HG03432 (cell line): ENCODE results near the gene ELAVL3.
"Not testable (repeated sequence)": the region's sequence is repeated elsewhere in the genome, so short reads cannot be mapped to it uniquely, and the experiment has no call there.

Experiments
- ATAC-seq: cut with Tn5 transposase; IDR thresholded peaks from one replicate; pipeline ENCODE4 v1.9.1; 2021; ENCODE audit warnings: mild to moderate bottlenecking, moderate library complexity; ENCODE audit not compliant: unreplicated experiment

ELAVL3 gene

DNA sequence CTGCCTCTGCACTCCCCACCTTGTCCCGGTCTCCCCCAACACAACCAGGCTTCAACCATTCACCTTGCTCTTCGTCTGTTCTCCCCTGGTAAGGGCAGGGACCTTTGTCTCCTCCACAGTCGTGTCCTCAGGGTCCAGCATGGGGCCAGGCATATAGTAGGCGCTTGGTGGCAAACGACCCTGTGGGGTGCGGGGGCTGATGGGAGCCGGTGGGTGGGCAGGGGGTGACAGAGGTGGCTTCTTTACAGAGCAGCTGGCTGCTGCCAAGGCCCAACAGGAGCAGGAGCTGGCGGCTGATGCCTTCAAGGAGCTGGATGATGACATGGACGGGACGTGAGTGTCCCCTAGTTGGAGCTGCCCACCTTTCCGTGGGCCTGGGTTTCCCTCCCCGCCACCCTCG is 35.7 kb downstream of the ELAVL3 start:
- ATAC-seq, result no peak

DNA sequence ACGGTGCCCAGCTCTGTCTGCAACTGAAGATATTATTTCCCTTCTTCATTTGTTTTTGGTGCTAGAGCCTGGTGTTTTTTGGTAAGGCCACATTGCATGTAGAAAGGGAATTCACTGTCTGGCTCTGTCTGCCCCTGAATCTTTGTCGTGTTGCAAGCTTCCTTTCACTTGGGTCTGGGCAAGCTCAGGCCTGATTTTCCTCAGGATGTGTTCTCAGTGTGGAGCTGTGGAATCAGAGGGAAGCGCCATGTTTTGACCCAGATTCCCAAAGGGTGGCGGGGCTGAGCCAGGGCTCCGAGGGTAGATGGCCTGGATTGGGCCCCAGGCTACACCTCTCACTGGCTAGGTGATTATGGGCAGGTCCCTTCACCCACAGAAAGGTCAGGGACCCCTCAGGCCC is 36.8 kb downstream of the ELAVL3 start:
- no peak for ATAC-seq

- ATAC-seq, result no peak
Measured at GRCh38 chr19:11437955-11438354, 42.9 kb downstream of the ELAVL3 start.

DNA sequence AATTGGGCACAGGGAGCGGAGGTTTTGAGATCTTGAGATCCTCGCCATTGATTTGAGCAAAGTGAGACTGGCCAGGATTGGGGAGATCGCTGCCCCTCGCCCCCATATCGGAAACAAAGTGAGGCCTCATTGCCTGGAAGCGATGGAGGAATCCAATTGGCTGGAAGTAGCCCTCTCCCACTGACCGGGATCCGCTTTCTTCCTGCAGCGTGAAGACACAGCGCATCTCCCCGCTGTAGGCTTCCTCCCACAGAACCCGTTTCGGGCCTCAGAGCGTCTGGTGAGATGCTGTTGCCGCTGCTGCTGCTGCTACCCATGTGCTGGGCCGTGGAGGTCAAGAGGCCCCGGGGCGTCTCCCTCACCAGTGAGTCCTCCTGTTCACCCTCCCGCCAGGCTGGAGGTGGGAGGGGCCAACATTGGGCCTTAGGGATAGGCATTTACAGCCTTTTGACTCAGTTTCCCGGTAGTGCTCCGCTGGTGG is 45.0 kb downstream of the ELAVL3 start:
- ATAC-seq, result no peak

GRCh38 chr19:11435057-11435832 is 45.6 kb downstream of the ELAVL3 start, which contains the start of the genes ODAD3 and PRKCSH:
ODAD3 (minus strand) TSS chr19:11435121; CDS start chr19:11435016, 105 bp downstream.
PRKCSH (plus strand) TSS chr19:11435635; CDS start chr19:11436118, 483 bp downstream.
- ATAC-seq, result peak; percentile 90

- ATAC-seq, result peak; percentile 16
Measured at GRCh38 chr19:11434703-11435056, 46.2 kb downstream of the ELAVL3 start.

- ATAC-seq, result not testable (repeated sequence)
Measured at GRCh38 chr19:11433526-11433925, 47.3 kb downstream of the ELAVL3 start.

DNA sequence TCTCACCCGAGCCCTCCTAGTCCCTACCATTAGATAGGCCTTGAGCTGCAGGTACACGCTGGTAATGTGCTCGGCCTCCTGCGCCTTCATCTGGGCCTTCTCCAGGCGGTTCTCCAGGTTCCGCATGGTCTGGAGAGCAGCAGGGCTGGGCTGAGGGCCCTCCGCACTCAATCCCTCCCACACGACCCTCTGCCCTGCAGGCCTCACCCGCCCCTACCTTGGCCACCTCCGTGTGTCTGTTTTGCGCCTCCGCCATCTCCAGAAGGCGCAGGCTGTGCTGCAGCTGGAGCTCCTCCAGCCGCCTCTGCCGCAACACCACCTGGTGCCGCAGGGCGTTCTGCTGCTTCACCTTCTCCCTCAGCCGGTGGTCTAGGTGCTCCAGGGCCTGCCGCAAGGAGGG is 54.2 kb downstream of the ELAVL3 start:
- ATAC-seq, result no peak

DNA sequence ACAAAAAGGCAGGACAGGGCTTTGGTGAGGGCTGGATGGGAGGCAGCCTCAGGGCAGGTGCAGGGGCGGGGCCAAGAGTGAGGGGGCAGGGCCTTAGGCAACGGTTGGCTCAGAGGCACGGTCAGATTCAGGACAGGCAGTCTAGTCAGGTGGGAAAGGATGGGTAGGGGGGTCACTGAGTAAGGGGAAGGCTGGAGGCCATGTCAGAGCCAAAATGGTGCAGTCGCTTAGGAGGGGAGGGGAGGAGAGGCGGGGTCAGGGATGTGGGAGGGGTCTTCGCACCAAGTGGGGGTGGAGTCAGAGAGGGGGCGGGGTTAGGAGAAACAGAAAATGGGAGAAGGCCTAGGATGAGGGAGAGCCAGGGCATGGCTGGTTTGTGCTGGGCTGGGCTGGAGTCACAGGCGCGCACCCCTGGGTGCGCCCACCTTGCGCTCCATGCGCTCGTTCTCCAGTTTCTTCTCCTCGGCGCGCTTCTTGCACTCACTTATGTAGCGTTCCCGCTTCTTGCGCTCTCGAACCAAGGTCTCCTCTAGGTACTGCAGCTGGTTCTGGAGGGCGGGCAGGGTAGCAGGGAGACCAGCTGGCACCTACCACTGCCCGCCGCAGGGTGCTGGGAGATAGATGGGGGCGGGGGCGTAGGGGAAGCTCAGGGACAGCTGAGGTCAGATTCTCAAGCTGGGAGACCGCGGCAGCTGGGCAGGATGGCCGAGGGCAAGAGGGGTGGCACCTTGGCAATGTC is 55.0 kb downstream of the ELAVL3 start:
- no peak for ATAC-seq

DNA sequence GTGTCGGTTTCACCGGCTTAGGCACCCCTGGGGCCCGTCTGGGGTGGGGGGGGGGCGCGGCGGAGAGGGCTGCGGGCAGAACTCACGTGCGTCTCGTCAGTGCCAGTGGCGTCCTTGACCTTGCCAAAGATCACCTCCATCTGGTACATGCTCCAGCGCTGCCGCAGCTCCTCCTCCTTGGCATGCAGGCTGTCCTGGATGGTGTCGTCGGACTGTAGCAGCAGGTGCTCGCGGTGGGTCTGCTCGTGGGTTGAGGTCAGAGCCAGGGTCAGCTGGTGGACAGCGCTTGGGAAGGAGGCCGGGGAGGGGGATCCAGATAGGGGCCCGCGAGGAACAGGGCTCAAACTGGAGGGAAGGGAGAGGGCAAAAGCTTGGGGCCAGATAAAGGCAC is 57.1 kb downstream of the ELAVL3 start:
- no peak for ATAC-seq

- no peak for ATAC-seq
Measured at GRCh38 chr19:11423164-11423790, 57.6 kb downstream of the ELAVL3 start.

DNA sequence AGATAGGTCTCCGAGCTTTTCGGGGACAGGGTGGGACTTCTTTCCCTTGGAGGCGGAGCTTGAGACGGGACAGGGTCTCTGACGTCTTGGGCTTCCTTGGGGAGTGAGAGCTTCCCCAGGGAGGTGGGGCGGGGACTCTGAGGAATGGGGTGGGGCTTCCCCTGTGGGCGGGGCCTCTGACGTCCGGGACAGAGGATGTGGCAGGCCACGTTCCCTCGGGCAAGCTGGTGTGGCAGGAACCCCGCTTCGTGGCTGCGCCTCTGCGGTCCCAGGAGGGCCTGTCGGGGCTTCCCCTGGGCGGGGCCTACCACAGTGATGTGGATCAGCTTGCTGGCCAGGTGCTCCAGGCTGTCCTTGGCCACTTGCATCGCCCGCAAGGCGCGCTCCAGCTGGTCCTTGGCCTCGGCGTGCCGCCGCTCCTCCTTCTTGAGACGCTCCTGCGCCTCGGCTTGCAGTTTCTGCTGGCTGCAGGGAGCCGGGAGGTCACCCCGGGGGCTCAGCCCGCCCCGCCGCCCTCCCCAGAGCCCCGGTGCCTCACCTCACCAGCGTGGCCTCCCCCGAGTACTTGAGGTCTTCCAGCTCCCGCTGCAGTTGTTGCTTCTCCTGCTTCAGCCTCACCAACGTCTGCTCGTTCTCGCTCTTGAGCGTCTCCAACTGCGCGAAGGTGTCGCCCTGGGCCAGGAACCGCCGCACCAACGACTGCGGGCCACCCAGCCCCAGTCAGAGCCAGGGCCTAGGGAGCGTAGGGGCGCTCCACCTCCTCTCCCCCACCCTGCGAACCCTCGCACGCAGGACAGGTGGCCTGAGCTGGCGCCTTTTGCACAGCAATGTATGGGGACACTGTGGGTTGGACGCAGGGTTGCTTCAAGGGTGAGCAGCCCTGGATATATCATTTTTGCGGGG is 58.4 kb downstream of the ELAVL3 start:
- peak; percentile 65 for ATAC-seq

DNA sequence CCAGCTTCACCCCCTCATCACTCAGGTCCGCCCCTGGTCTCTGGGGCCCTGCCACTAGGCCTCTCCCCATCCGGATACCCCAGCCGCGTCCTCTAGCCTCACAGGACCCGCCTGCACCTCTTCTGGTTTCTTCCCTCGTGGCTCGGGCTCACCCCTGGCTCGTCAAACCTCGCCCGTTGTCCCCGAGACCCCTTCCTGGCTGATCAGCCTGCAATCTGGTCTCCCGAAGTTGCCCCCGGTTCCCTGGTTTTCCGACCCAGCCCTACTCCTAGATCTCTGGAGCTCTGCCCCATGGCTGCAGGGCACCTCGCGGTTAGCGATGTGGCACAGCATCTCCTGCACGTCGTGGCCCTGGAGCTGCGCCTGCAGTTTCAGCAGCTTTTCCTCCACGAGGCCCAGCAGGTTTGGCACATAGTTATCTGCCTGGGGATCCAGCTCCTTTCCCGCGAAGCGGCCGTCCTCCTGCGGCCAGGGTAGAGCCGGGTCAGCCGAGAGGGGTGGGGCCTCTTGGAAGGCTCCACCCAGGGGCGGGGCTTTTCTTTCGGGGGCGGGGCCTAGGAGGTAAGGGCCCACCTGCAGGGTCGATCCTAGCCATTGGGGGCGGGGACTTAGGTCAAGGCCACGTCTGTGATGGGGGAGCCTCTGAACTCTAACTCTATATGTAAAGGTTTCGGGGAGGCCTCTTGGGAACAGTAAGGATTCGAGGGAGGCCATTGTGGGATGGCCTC is 59.3 kb downstream of the ELAVL3 start:
- ATAC-seq, result peak; percentile 50

GRCh38 chr19:11420429-11421370 is 60.1 kb downstream of the ELAVL3 start:
- ATAC-seq, result no peak

DNA sequence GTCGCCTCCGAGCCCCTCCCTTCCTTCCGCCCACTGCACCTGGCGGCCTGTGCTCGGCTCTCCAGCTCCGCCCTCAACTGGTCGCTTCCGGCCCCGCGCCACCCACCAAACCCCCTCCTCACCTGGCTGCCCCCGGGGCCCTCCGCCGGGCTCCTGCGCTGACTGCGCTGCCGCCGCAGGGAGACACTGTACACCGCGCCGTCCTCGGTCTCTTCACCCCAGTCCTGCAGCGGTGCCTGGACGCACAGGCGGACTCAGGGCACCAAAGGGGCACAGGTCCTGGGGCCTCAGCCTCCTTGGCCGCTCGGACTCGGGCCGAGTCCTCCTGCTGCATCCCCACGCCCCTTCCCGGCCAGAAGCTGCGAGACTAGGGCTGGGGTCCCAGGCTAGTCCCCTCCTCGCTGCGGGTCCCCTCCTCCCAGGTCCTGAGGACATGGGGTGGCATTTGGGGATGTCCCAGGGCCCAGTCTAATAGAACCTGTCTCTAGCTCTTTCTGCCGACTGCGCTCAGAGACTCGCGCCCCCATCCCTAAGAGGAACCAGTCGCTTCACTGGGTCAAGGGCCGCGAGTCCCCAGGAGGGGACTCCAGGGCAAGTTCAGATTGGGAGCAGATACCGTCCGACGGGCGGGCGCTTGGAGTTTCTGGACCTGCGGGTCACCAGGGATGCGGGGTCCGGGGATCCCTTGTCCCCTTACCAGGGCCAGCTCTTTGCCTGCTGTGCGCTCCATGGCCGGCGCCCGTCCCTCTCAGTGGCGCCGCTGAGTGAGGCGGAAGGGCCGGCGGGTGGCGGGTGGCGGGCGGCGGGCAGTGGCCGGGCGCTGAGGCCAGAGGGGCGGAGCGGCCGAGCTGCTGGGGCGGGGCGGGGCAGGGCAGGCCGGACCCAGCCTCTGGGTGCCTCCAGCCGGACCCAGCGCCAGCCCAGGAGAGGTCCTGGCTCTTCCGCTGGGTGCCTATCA is 62.0 kb downstream of the ELAVL3 start, which contains the start of gene RGL3:
Gene RGL3 (minus strand): TSS at position 766 of the 958 bp plus-strand sequence. CDS start 36 bp downstream, at position 730.
- no peak for ATAC-seq

GRCh38 chr19:11418094-11418548 is 62.7 kb downstream of the ELAVL3 start:
- ATAC-seq, result no peak

DNA sequence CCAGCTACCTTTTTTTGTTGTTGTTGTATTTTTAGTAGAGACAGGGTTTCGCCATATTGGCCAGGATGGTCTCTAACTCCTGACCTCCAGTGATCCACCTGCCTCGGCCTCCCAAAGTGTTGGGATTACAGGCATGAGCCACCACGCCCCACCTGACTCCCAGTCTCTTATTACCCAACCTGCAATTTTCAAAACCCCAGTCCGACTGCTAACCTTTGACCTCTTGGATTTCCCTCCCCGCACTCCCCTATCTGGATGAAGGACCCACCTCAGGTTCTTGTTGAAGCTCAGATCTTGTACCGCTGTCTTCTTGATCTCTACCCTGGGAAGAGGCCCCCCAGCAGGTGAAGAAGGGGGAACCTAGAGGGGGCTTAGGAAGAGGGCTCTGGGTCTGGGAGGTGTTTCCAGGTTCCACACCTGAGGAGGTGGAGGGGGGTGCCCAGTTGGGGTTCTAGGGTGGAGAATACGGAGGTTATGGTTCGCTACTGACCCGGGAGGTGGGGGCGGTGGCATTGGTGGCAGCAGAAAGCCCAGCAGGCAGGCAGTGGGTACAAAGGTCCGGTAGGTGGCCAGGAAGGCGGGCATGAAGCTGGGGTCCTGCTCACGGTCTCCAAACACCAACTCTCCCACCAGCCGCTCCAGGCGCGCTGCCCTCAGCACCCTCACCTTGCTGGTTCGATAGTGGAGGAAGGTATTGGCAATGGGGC is 64.3 kb downstream of the ELAVL3 start:
- ATAC-seq, result no peak
